Right atrium auricular region (tissue), 2 donors: ENCODE measurements around the gene ENC1. TPM values are rescaled to one million over a fixed set of nuclear protein-coding genes. Genes with fewer than 3 reads are reported as not detected.
A peak's percentile ranks its signal among the peaks of the same experiment; 100 is the strongest.

Source experiments
- DNase-seq: peaks from one replicate; pipeline ENCODE4 v3.0.0-alpha.2; 2019; ENCODE audit warnings: low spot score
- H3K27ac ChIP-seq, 2 donors: fragments of 200-600 bp; sonication (generic); 1 replicate in 1 of 2; 2 replicates in 1 of 2; pipeline ENCODE4 v1.5.1; 2016 to 2019
- H3K27me3 ChIP-seq, 2 donors: fragments of 200-600 bp; sonication (generic); one replicate each; pipeline versions ENCODE4 v1.5.1 to v1.6.0; 2017 to 2019
- H3K36me3 ChIP-seq: fragments of 200-600 bp; sonication (generic); one replicate; pipeline ENCODE4 v1.5.1; 2016
- H3K4me1 ChIP-seq, 2 donors: fragments of 200-600 bp; sonication (generic); one replicate each; pipeline versions ENCODE4 v1.5.1 to v1.6.0; 2017 to 2019
- H3K4me3 ChIP-seq, 2 donors: fragments of 200-600 bp; sonication (generic); 1 replicate in 1 of 2; 2 replicates in 1 of 2; pipeline ENCODE4 v1.5.1; 2017 to 2019; ENCODE audit warnings: mild to moderate bottlenecking in 1 of 2, moderate library complexity in 1 of 2
- H3K9me3 ChIP-seq, 2 donors: fragments of 200-600 bp; sonication (generic); one replicate each; pipeline ENCODE4 v1.5.1; 2019
- CTCF ChIP-seq, 2 donors: fragments of 200-600 bp; sonication (generic); IDR thresholded peaks; one replicate each; pipeline ENCODE4 v1.5.1; 2019; ENCODE audit warnings: antibody characterized with exemption in 2 of 2
- total RNA-seq, 2 donors: library from RNA; depleted of rRNA; stranded (reverse); fragments of >200 nt; gene quantifications; one replicate each; pipeline ENCODE4 v1.1.0, GENCODE V29; 2016

The ENC1 gene
- total RNA-seq, 2 donors from 2014 or later: 5.0 to 18.5 TPM

GRCh38 chr5:74649421-74649973 lies 9.0 kb upstream of the ENC1 start:
- Histone ChIP-seq H3K4me3 (no peak overlapping the region), H3K36me3 (no peaks in the 10 kb centered on the region), H3K4me1 (peaks cover 0 to 7% of the 10 kb centered on the region in 2 donors), H3K27ac (no peak overlapping the region), H3K27me3 (no peaks in the 10 kb centered on the region), H3K9me3 (no peaks in the 10 kb centered on the region)
- no peak for TF ChIP-seq CTCF (IDR thresholded peaks at IDR 0.05)
- DNase-seq: no peak

GRCh38 chr5:74648835-74649293 lies 8.3 kb upstream of the ENC1 start:
- Histone ChIP-seq H3K27ac (no peak overlapping the region), H3K4me3 (no peak overlapping the region), H3K36me3 (no peaks in the 10 kb centered on the region), H3K9me3 (no peaks in the 10 kb centered on the region), H3K27me3 (no peaks in the 10 kb centered on the region), H3K4me1 (peaks cover 0 to 7% of the 10 kb centered on the region in 2 donors)
- peak; percentile 53 to 84 for TF ChIP-seq CTCF (IDR thresholded peaks at IDR 0.05)
- no peak for DNase-seq

GRCh38 chr5:74647096-74647495 lies 6.6 kb upstream of the ENC1 start:
- no peak overlapping the region for H3K4me3 ChIP-seq
- DNase-seq: no peak
- no peaks in the 10 kb centered on the region for H3K9me3 ChIP-seq
- peaks cover 0 to 16% of the 10 kb centered on the region in 2 donors for H3K4me1 ChIP-seq
- no peak for TF ChIP-seq CTCF (IDR thresholded peaks at IDR 0.05)
- no peak overlapping the region for H3K27ac ChIP-seq
- H3K27me3 ChIP-seq: no peaks in the 10 kb centered on the region
- H3K36me3 ChIP-seq: no peaks in the 10 kb centered on the region

GRCh38 chr5:74643111-74643562 lies 2.6 kb upstream of the ENC1 start:
- TF ChIP-seq CTCF (IDR thresholded peaks at IDR 0.05): no peak
- H3K27ac ChIP-seq: no peak overlapping the region
- no peaks in the 10 kb centered on the region for H3K9me3 ChIP-seq
- no peak overlapping the region for H3K4me3 ChIP-seq
- no peak for DNase-seq
- no peaks in the 10 kb centered on the region for H3K27me3 ChIP-seq
- H3K36me3 ChIP-seq: no peaks in the 10 kb centered on the region
- peaks cover 0 to 26% of the 10 kb centered on the region in 2 donors for H3K4me1 ChIP-seq

- Histone ChIP-seq H3K36me3 (no peaks in the 10 kb centered on the region), H3K27ac (no peak overlapping the region), H3K4me1 (peaks cover 0 to 32% of the 10 kb centered on the region in 2 donors), H3K9me3 (no peaks in the 10 kb centered on the region), H3K4me3 (no peak overlapping the region), H3K27me3 (no peaks in the 10 kb centered on the region)
- DNase-seq: no peak
- no peak for TF ChIP-seq CTCF (IDR thresholded peaks at IDR 0.05)
Observed at GRCh38 chr5:74642543-74642863, 2.0 kb upstream of the ENC1 start.
